K562 (cell line): ENCODE data around the gene GRM5.

Experiments used
- SMAD1 ChIP-seq: fragments of 150-350 bp; IDR thresholded peaks from 2 replicates; pipeline ENCODE4 v1.6.1; 2014; ENCODE audit warnings: low read length, low read depth; ENCODE audit not compliant: partially characterized antibody
- TAF1 ChIP-seq: IDR thresholded peaks from 2 replicates; pipeline ENCODE4 v1.6.1; 2011; ENCODE audit warnings: mild to moderate bottlenecking, low read length, moderate library complexity; ENCODE audit not compliant: insufficient read depth, control insufficient read depth, severe bottlenecking; ENCODE audit errors: extremely low read depth
- TF ChIP-seq, protein P1 (sequence below), 3 experiments: IDR thresholded peaks in 2 of 3; conservative IDR thresholded peaks in 1 of 3; 2 replicates each; pipeline ENCODE4 v1.5.1; 2011 to 2012; ENCODE audit warnings: low read length in 3 of 3, mild to moderate bottlenecking in 3 of 3, control low read depth in 2 of 3, improper control_type of control experiment in 1 of 3, inconsistent platforms in 1 of 3, low read depth in 1 of 3, mixed read lengths in 1 of 3, moderate library complexity in 1 of 3; ENCODE audit not compliant: insufficient read depth in 2 of 3

DNA sequence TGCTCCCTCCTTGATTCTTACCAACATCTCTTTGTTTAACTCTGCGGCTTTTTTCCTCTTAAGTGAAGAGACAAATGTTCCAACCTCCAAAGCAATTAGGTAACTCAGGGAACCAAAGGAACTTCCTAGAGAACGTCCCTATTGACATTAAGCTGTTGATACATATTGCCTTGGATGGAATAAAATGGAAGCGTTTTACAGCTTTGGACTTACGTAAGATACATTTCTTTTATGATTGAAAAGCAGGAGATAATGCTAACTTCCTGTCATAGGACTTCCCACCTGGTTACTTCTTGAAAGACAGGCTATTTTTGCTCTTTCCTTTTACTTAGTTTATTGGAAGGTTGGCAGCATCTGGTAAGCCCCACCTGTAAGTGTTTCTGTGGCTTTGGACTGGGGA lies 482.5 kb downstream of the GRM5 start:
- no peak for TF ChIP-seq TAF1
- no peak for TF ChIP-seq SMAD1
- TF ChIP-seq, protein P1, sequence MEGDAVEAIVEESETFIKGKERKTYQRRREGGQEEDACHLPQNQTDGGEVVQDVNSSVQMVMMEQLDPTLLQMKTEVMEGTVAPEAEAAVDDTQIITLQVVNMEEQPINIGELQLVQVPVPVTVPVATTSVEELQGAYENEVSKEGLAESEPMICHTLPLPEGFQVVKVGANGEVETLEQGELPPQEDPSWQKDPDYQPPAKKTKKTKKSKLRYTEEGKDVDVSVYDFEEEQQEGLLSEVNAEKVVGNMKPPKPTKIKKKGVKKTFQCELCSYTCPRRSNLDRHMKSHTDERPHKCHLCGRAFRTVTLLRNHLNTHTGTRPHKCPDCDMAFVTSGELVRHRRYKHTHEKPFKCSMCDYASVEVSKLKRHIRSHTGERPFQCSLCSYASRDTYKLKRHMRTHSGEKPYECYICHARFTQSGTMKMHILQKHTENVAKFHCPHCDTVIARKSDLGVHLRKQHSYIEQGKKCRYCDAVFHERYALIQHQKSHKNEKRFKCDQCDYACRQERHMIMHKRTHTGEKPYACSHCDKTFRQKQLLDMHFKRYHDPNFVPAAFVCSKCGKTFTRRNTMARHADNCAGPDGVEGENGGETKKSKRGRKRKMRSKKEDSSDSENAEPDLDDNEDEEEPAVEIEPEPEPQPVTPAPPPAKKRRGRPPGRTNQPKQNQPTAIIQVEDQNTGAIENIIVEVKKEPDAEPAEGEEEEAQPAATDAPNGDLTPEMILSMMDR (IDR thresholded peaks at IDR 0.05 in 2 of 3, conservative IDR thresholded peaks at IDR 0.05 in 1 of 3; ENCODE audit: insufficient read depth in 2 of 3, low read depth in 1 of 3, low read length in 3 of 3): no peak
